Sigmoid colon (tissue), 4 donors: ENCODE data around the gene RIPK4.

Source experiments
- CTCF ChIP-seq, 4 experiments: fragments of 450-650 bp in 3 of 4; fragments of 200-600 bp in 1 of 4; IDR thresholded peaks; one replicate each; pipeline ENCODE4 v1.5.1; 2016 to 2019; ENCODE audit warnings: antibody characterized with exemption in 4 of 4, mild to moderate bottlenecking in 3 of 4, moderate library complexity in 2 of 4
- EP300 ChIP-seq, 4 donors: sonication (generic); formaldehyde crosslinking; IDR thresholded peaks; one replicate each; pipeline ENCODE4 v1.6.1; 2017; ENCODE audit warnings: antibody characterized with exemption in 4 of 4
- POLR2A ChIP-seq, 2 donors: fragments of 450-650 bp; IDR thresholded peaks; one replicate each; pipeline ENCODE4 v1.6.1; 2016; ENCODE audit warnings: antibody characterized with exemption in 2 of 2, mild to moderate bottlenecking in 2 of 2, moderate library complexity in 2 of 2
- POLR2AphosphoS5 ChIP-seq, 4 donors: sonication (generic); formaldehyde crosslinking; IDR thresholded peaks; one replicate each; pipeline ENCODE4 v1.6.1; 2017; ENCODE audit warnings: antibody characterized with exemption in 4 of 4

GRCh38 chr21:41712730-41713129, 54.1 kb downstream of the RIPK4 start:
- TF ChIP-seq CTCF (IDR thresholded peaks at IDR 0.05) (no peak), POLR2A (IDR thresholded peaks at IDR 0.05) (no peak), EP300 (IDR thresholded peaks at IDR 0.05) (no peak), POLR2AphosphoS5 (IDR thresholded peaks at IDR 0.05) (no peak)
